GM21723 (cell line): ENCODE data around the gene WWOX.
"Not testable (repeated sequence)": the region's sequence is repeated elsewhere in the genome, so short reads cannot be mapped to it uniquely, and the experiment has no call there.

Source experiments
- ATAC-seq: cut with Tn5 transposase; IDR thresholded peaks from one replicate; pipeline ENCODE4 v1.9.1; 2021; ENCODE audit warnings: mild to moderate bottlenecking, moderate library complexity; ENCODE audit not compliant: unreplicated experiment

WWOX gene

GRCh38 chr16:79201436-79201835 is 1102.0 kb downstream of the WWOX start:
- ATAC-seq = no peak

- ATAC-seq = no peak
These were observed 1103.5 kb downstream of the WWOX start for GRCh38 chr16:79202977-79203376.

- ATAC-seq = no peak
These were observed 1105.0 kb downstream of the WWOX start for GRCh38 chr16:79204486-79204885.

GRCh38 chr16:79206889-79207288 is 1107.4 kb downstream of the WWOX start:
- no peak for ATAC-seq

GRCh38 chr16:79209308-79209707 is 1109.9 kb downstream of the WWOX start:
- ATAC-seq = no peak

GRCh38 chr16:79210607-79211006 is 1111.2 kb downstream of the WWOX start:
- ATAC-seq = no peak

- no peak for ATAC-seq
These were observed 1112.1 kb downstream of the WWOX start for GRCh38 chr16:79211586-79211985.

- no peak for ATAC-seq
These were observed 1112.8 kb downstream of the WWOX start for GRCh38 chr16:79212114-79212791.

GRCh38 chr16:79213214-79213613 is 1113.8 kb downstream of the WWOX start:
- no peak for ATAC-seq

GRCh38 chr16:79215289-79215688 is 1115.8 kb downstream of the WWOX start:
- no peak for ATAC-seq

GRCh38 chr16:79217375-79218011 is 1118.0 kb downstream of the WWOX start:
- no peak for ATAC-seq

GRCh38 chr16:79218351-79218750 is 1118.9 kb downstream of the WWOX start:
- no peak for ATAC-seq

- ATAC-seq = not testable (repeated sequence)
These were observed 1126.5 kb downstream of the WWOX start for GRCh38 chr16:79225994-79226393.

- ATAC-seq = no peak
These were observed 1129.9 kb downstream of the WWOX start for GRCh38 chr16:79229361-79229760.

- ATAC-seq = not testable (repeated sequence)
These were observed 1146.2 kb downstream of the WWOX start for GRCh38 chr16:79245700-79246099.

- ATAC-seq = no peak
These were observed 1147.9 kb downstream of the WWOX start for GRCh38 chr16:79247386-79247785.

GRCh38 chr16:79248351-79248750 is 1148.9 kb downstream of the WWOX start:
- no peak for ATAC-seq

GRCh38 chr16:79250502-79251098 is 1151.1 kb downstream of the WWOX start:
- ATAC-seq = no peak

- ATAC-seq = no peak
These were observed 1153.7 kb downstream of the WWOX start for GRCh38 chr16:79253100-79253631.

- no peak for ATAC-seq
These were observed 1158.6 kb downstream of the WWOX start for GRCh38 chr16:79257953-79258490.

GRCh38 chr16:79260890-79261289 is 1161.4 kb downstream of the WWOX start:
- not testable (repeated sequence) for ATAC-seq

GRCh38 chr16:79261481-79261940 is 1162.1 kb downstream of the WWOX start:
- no peak for ATAC-seq
